B cell (primary cell): ENCODE results near the gene ZNF618. TPM values are rescaled to one million over a fixed set of nuclear protein-coding genes. Genes with fewer than 3 reads are reported as not detected.

Experiments
- ATAC-seq: fragments of 200-7000 bp; cut with Tn5 transposase; one replicate; pipeline ENCODE4 v1.10.0; 2021; ENCODE audit warnings: low read depth, mild to moderate bottlenecking, moderate number of reproducible peaks, moderate library complexity
- CTCF ChIA-PET: fragments of 350-600 bp; sonication (Branson Sonifier 250); formaldehyde crosslinking; loops from one replicate; lab custom pipeline; 2021; ENCODE audit warnings: antibody characterized with exemption, inconsistent platforms; lab: Charles Lee
- POLR2A ChIA-PET: fragments of 350-600 bp; sonication (Branson Sonifier 250); formaldehyde crosslinking; loops from one replicate; lab custom pipeline; 2021; ENCODE audit warnings: antibody characterized with exemption; lab: Charles Lee
- DNase-seq: peaks from one replicate; pipeline ENCODE4 v3.0.0; 2013
- H2AFZ ChIP-seq: 2 replicates; pipeline ENCODE4 v1.6.1; 2012; ENCODE audit warnings: mild to moderate bottlenecking, low read depth, low read length; ENCODE audit not compliant: insufficient read depth, poor library complexity, severe bottlenecking
- H3K27ac ChIP-seq, 2 donors: 1 replicate in 1 of 2; 2 replicates in 1 of 2; pipeline ENCODE4 v1.5.1; 2012 to 2013; ENCODE audit warnings: low read length in 2 of 2, mild to moderate bottlenecking in 2 of 2, moderate library complexity in 1 of 2
- H3K27me3 ChIP-seq, 4 experiments: fragments of 200-600 bp in 1 of 4; sonication (generic) in 1 of 4; replicated peaks in 1 of 4; 1 replicate in 2 of 4; 2 replicates in 2 of 4; pipeline versions ENCODE4 v1.6.1 to v1.7.0; 2013 to 2016; ENCODE audit warnings: low read length in 3 of 4, mild to moderate bottlenecking in 2 of 4, mixed read lengths in 1 of 4, moderate library complexity in 1 of 4; ENCODE audit not compliant: insufficient read depth in 4 of 4, control insufficient read depth in 3 of 4; ENCODE audit errors: control extremely low read depth in 1 of 4
- H3K36me3 ChIP-seq, 2 experiments: replicated peaks in 1 of 2; 1 replicate in 1 of 2; 2 replicates in 1 of 2; pipeline versions ENCODE4 v1.6.1 to v1.7.1; 2013; ENCODE audit warnings: low read length in 1 of 2; ENCODE audit not compliant: insufficient read depth in 2 of 2, control insufficient read depth in 1 of 2; ENCODE audit errors: control extremely low read depth in 1 of 2, extremely low read depth in 1 of 2
- H3K4me1 ChIP-seq, 2 donors: fragments of 200-600 bp in 1 of 2; sonication (generic) in 1 of 2; 1 replicate in 1 of 2; 2 replicates in 1 of 2; pipeline versions ENCODE4 v1.5.1 to v1.6.1; 2013 to 2017; ENCODE audit warnings: low read length in 2 of 2; ENCODE audit not compliant: control insufficient read depth in 2 of 2, insufficient read depth in 2 of 2
- H3K4me2 ChIP-seq: replicated peaks from 2 replicates; pipeline ENCODE3; 2012; ENCODE audit warnings: mild to moderate bottlenecking, low read depth, low read length; ENCODE audit not compliant: poor library complexity, severe bottlenecking
- H3K4me3 ChIP-seq, 5 experiments: fragments of 200-600 bp in 1 of 5; sonication (generic) in 1 of 5; 1 replicate in 3 of 5; 2 replicates in 2 of 5; pipeline versions ENCODE4 v1.5.1 to v1.7.0; 2011 to 2016; ENCODE audit warnings: low read length in 4 of 5, mild to moderate bottlenecking in 4 of 5, low read depth in 2 of 5, control low read depth in 1 of 5, moderate library complexity in 1 of 5; ENCODE audit not compliant: insufficient read depth in 1 of 5; ENCODE audit errors: control extremely low read depth in 1 of 5, extremely low read depth in 1 of 5
- H3K79me2 ChIP-seq: fragments of 200-600 bp; sonication (generic); one replicate; pipeline ENCODE4 v1.6.0; 2016; ENCODE audit warnings: low read length; ENCODE audit not compliant: control insufficient read depth, insufficient read depth
- H3K9ac ChIP-seq: fragments of 200-600 bp; sonication (generic); 2 replicates; pipeline ENCODE4 v1.6.1; 2017; ENCODE audit warnings: mild to moderate bottlenecking, low read length, moderate library complexity
- H3K9me3 ChIP-seq, 3 donors: one replicate each; pipeline versions ENCODE4 v1.6.1 to v1.7.1; 2013; ENCODE audit warnings: low read length in 2 of 3; ENCODE audit not compliant: control insufficient read depth in 2 of 3, insufficient read depth in 1 of 3; ENCODE audit errors: control extremely low read depth in 1 of 3
- H4K20me1 ChIP-seq: 2 replicates; pipeline ENCODE4 v1.6.0; 2012; ENCODE audit warnings: mild to moderate bottlenecking, low read length; ENCODE audit not compliant: insufficient read depth, control insufficient read depth, poor library complexity, severe bottlenecking
- H3K27ac Mint-ChIP-seq: one replicate; pipeline ENCODE4 v1.8.0; 2021; ENCODE audit warnings: mixed read lengths
- H3K27me3 Mint-ChIP-seq: one replicate; pipeline ENCODE4 v1.8.0; 2021; ENCODE audit warnings: mixed read lengths
- H3K4me1 Mint-ChIP-seq: one replicate; pipeline ENCODE4 v1.8.0; 2021; ENCODE audit warnings: mixed read lengths
- H3K4me3 Mint-ChIP-seq: one replicate; pipeline ENCODE4 v1.8.0; 2021; ENCODE audit warnings: mixed read lengths
- H3K9me3 Mint-ChIP-seq: one replicate; pipeline ENCODE4 v1.8.0; 2022; ENCODE audit warnings: mixed read lengths; ENCODE audit not compliant: insufficient read depth
- CTCF ChIP-seq: fragments of 200-600 bp; IDR thresholded peaks from one replicate; pipeline ENCODE4 v1.8.0; 2022; ENCODE audit warnings: antibody characterized with exemption, mild to moderate bottlenecking
- EZH2 ChIP-seq: IDR thresholded peaks from 2 replicates; pipeline ENCODE4 v1.6.1; 2012; ENCODE audit warnings: borderline replicate concordance, low read depth, mild to moderate bottlenecking, moderate library complexity, low read length; ENCODE audit not compliant: insufficient read depth, poor library complexity, severe bottlenecking
- WGBS: methylation state at CpG from one replicate; pipeline ENCODE4 v1.1.5; 2013; ENCODE audit warnings: missing lambda C conversion rate; ENCODE audit not compliant: insufficient coverage; 5-methylcytosine and 5-hydroxymethylcytosine counted together
- intact Hi-C: fragments of 100-400 bp; cut with micrococcal nuclease; formaldehyde crosslinking; loops from one replicate; pipeline ENCODE4 v1.10.0; 2022
- polyA plus RNA-seq: library from polyadenylated mRNA; depleted of rRNA; stranded (reverse); fragments of >200 nt; gene quantifications from 2 replicates; pipeline ENCODE4 v1.2.3, GENCODE V29; 2012
- total RNA-seq, 2 donors: library from RNA; stranded (reverse); fragments of 120-200 nt in 1 of 2; gene quantifications; 1 replicate in 1 of 2; 2 replicates in 1 of 2; pipeline versions ENCODE4 v1.2.3 to v1.2.4, GENCODE V29; 2013 to 2022

ZNF618 gene
- total and polyA plus RNA-seq, 2 donors (not counting 1 experiment from before 2014, with no cell fraction given): 1.4 to 2.5 TPM

- Mint-ChIP-seq H3K4me3 (no peak overlapping the region), H3K9me3 (no peaks in the 10 kb centered on the region), H3K27ac (no peak overlapping the region), H3K4me1 (no peaks in the 10 kb centered on the region), H3K27me3 (no peaks in the 10 kb centered on the region)
- no peak for ATAC-seq
- intact Hi-C loops: no loop called here
- Histone ChIP-seq H3K4me1 (no peaks in the 10 kb centered on the region), H3K36me3 (no peaks in the 10 kb centered on the region), H3K9ac (no peak overlapping the region), H4K20me1 (no peaks in the 10 kb centered on the region), H2AFZ (no peak overlapping the region), H3K4me3 (no peak overlapping the region), H3K79me2 (no peaks in the 10 kb centered on the region), H3K27ac (no peak overlapping the region), H3K9me3 (no peaks in the 10 kb centered on the region), H3K27me3 (no peaks in the 10 kb centered on the region), H3K4me2 (no peak overlapping the region)
- 92% methylated on average over 5 of the region's 8 CpGs for WGBS
- TF ChIP-seq EZH2 (no peak), CTCF (no peak)
- CTCF ChIA-PET: no interaction called here
- POLR2A ChIA-PET: no interaction called here
- no peak for DNase-seq
Measured at GRCh38 chr9:113912816-113913215, 36.7 kb downstream of the ZNF618 start.

- CTCF ChIA-PET: no interaction called here
- 88% methylated on average over 4 of the region's 5 CpGs for WGBS
- no peaks in the 10 kb centered on the region for H3K79me2 ChIP-seq
Measured at GRCh38 chr9:113913426-113914195, 37.5 kb downstream of the ZNF618 start.

More at GRCh38 chr9:113913426-113914195, 37.5 kb downstream of the ZNF618 start:
- Histone ChIP-seq H3K27me3 (no peaks in the 10 kb centered on the region), H4K20me1 (no peaks in the 10 kb centered on the region), H3K4me3 (no peak overlapping the region), H2AFZ (no peak overlapping the region), H3K4me1 (no peaks in the 10 kb centered on the region), H3K9me3 (no peaks in the 10 kb centered on the region), H3K9ac (no peak overlapping the region), H3K27ac (no peak overlapping the region), H3K36me3 (no peaks in the 10 kb centered on the region), H3K4me2 (no peak overlapping the region)
- no peak for ATAC-seq
- intact Hi-C loops: no loop called here
- POLR2A ChIA-PET: no interaction called here
- H3K4me1 Mint-ChIP-seq: no peaks in the 10 kb centered on the region
- no peaks in the 10 kb centered on the region for H3K27me3 Mint-ChIP-seq
- H3K4me3 Mint-ChIP-seq: no peak overlapping the region
- no peak overlapping the region for H3K27ac Mint-ChIP-seq
- TF ChIP-seq EZH2 (no peak), CTCF (no peak)
- H3K9me3 Mint-ChIP-seq: no peaks in the 10 kb centered on the region
- DNase-seq: no peak
